SIG-M5 (cell line): ENCODE measurements around the gene SLC2A11.
"Not testable (repeated sequence)": the region's sequence is repeated elsewhere in the genome, so short reads cannot be mapped to it uniquely, and the experiment has no call there.

Experiments
- DNase-seq: peaks from one replicate; lab custom pipeline; 2025; lab: John Stamatoyannopoulos, UW

Gene SLC2A11

GRCh38 chr22:23891726-23892125 lies 34.1 kb downstream of the SLC2A11 start:
- no peak for DNase-seq

GRCh38 chr22:23892130-23892529 lies 34.5 kb downstream of the SLC2A11 start:
- no peak for DNase-seq

- no peak for DNase-seq
Measured at GRCh38 chr22:23892706-23893105, 35.0 kb downstream of the SLC2A11 start.

GRCh38 chr22:23893121-23893944 lies 35.7 kb downstream of the SLC2A11 start:
- DNase-seq, result no peak

GRCh38 chr22:23893945-23894709 lies 36.5 kb downstream of the SLC2A11 start, which contains the start of gene MIF:
MIF (plus strand) TSS chr22:23894383; CDS start chr22:23894475, 92 bp downstream.
- peak; percentile 85 for DNase-seq

GRCh38 chr22:23894710-23895598 lies 37.3 kb downstream of the SLC2A11 start:
- DNase-seq, result no peak

GRCh38 chr22:23895599-23896144 lies 38.0 kb downstream of the SLC2A11 start:
- no peak for DNase-seq

GRCh38 chr22:23896166-23896522 lies 38.5 kb downstream of the SLC2A11 start:
- DNase-seq, result no peak

- no peak for DNase-seq
Measured at GRCh38 chr22:23896523-23897186, 39.0 kb downstream of the SLC2A11 start.

GRCh38 chr22:23897320-23897719 lies 39.6 kb downstream of the SLC2A11 start:
- DNase-seq, result no peak

GRCh38 chr22:23898006-23898974 lies 40.6 kb downstream of the SLC2A11 start:
- DNase-seq, result no peak

- DNase-seq, result no peak
Measured at GRCh38 chr22:23899042-23899745, 41.5 kb downstream of the SLC2A11 start.

- DNase-seq, result not testable (repeated sequence)
Measured at GRCh38 chr22:23900227-23900626, 42.6 kb downstream of the SLC2A11 start.

- DNase-seq, result no peak
Measured at GRCh38 chr22:23901600-23901999, 43.9 kb downstream of the SLC2A11 start.

GRCh38 chr22:23903328-23903971 lies 45.8 kb downstream of the SLC2A11 start:
- no peak for DNase-seq

GRCh38 chr22:23904573-23905254 lies 47.0 kb downstream of the SLC2A11 start:
- DNase-seq, result no peak

GRCh38 chr22:23906641-23907040 lies 49.0 kb downstream of the SLC2A11 start:
- DNase-seq, result no peak

GRCh38 chr22:23907423-23907822 lies 49.7 kb downstream of the SLC2A11 start:
- DNase-seq, result not testable (repeated sequence)
